ENCODE data around the gene LY6G5B. TPM values are rescaled to one million over a fixed set of nuclear protein-coding genes. Genes with fewer than 3 reads are reported as not detected.

Gene LY6G5B
- total and polyA plus RNA-seq, 10 donors, result 3.0 to 25.3 (median 14.7) TPM

DNA sequence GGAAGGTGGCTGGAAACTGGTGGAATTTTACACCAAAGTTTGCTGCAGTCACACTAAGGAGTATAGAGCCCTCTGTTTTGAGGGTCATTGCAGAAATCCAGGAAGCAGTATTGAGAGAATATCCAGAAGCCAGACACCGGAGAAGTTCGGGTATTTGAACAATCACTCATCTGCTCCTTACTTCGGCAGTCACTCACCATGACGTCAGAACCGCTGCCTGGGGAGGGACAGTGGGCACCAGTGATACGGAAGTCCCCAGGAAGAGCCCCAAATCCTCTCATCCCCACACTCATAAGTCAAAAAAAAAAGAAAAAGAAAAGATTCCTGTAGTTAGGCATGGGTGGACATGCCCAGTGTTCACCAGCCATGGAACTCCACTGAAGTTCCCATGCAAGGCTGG lies 7.1 kb downstream of the LY6G5B start:
- Histone ChIP-seq H3K4me3 (no peak overlapping the region), H3K36me3 (peaks cover 0 to 37% (median 18%) of the 10 kb centered on the region in 6 donors), H3K4me1 (peaks cover 7 to 31% (median 20%) of the 10 kb centered on the region in 6 donors), H3K27ac (no peak overlapping the region), H3K27me3 (replicated peaks in 1 of 7) (no peaks in the 10 kb centered on the region), H3K9me3 (no peaks in the 10 kb centered on the region)
- TF ChIP-seq POLR2AphosphoS5 (IDR thresholded peaks at IDR 0.05), result no peak
- TF ChIP-seq, protein P1, sequence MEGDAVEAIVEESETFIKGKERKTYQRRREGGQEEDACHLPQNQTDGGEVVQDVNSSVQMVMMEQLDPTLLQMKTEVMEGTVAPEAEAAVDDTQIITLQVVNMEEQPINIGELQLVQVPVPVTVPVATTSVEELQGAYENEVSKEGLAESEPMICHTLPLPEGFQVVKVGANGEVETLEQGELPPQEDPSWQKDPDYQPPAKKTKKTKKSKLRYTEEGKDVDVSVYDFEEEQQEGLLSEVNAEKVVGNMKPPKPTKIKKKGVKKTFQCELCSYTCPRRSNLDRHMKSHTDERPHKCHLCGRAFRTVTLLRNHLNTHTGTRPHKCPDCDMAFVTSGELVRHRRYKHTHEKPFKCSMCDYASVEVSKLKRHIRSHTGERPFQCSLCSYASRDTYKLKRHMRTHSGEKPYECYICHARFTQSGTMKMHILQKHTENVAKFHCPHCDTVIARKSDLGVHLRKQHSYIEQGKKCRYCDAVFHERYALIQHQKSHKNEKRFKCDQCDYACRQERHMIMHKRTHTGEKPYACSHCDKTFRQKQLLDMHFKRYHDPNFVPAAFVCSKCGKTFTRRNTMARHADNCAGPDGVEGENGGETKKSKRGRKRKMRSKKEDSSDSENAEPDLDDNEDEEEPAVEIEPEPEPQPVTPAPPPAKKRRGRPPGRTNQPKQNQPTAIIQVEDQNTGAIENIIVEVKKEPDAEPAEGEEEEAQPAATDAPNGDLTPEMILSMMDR (IDR thresholded peaks at IDR 0.05 in 8 of 11, conservative IDR thresholded peaks at IDR 0.05 in 3 of 11), result no peak
- no peak for TF ChIP-seq POLR2A (IDR thresholded peaks at IDR 0.05)
- intact Hi-C loops (cut with DNase I; ENCODE audit: low total_unique reads), result no loop called here
- 71 to 87% (median 81%) methylated on average over 6 of the region's 6 CpGs for WGBS, 5 donors
- no peak for DNase-seq

DNA sequence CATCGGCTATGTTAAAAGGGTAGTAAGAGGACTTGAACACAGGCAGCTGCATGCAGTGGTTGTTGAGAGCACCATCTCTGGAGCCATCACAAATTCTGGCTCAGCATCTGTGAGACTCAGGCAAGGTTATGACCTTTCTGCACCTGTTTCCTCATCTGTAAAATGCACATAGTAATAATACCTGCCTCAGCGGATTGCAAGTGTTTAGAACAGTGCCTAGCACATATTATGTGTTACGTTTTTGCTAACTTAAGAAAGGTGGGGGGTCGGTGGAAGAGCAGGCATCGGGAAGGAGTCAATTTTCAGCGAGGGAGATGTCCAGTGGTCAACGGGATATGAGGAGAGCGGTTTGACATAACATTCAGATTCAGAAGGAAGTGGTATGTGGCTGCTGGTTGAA lies 8.2 kb downstream of the LY6G5B start:
- intact Hi-C loops (cut with DNase I; ENCODE audit: low total_unique reads), result no loop called here

GRCh38 chr6:31680226-31681134 lies 10.7 kb downstream of the LY6G5B start, which contains the start of gene LY6G5C:
Gene LY6G5C, minus strand, starts transcription at chr6:31681067. Its CDS starts 694 bp downstream, at chr6:31680373.
- H3K9me3 ChIP-seq, result no peaks in the 10 kb centered on the region
- TF ChIP-seq POLR2A (IDR thresholded peaks at IDR 0.05) (no peak), POLR2AphosphoS5 (IDR thresholded peaks at IDR 0.05) (peak in 2 of 3 donors; percentile 64 to 78)
- TF ChIP-seq, protein P1 (IDR thresholded peaks at IDR 0.05 in 8 of 11, conservative IDR thresholded peaks at IDR 0.05 in 3 of 11), result peak; percentile 59 to 89 (median 73)
- H3K27me3 ChIP-seq (replicated peaks in 1 of 7), result no peaks in the 10 kb centered on the region
- H3K4me1 ChIP-seq, result peaks cover 7 to 50% (median 29%) of the 10 kb centered on the region in 6 donors
- H3K4me3 ChIP-seq, result peak within 1 kb of the TSS; percentile 40 to 70 (median 48)
- H3K27ac ChIP-seq, result peak within 1 kb of the TSS in 7 of 8 donors; percentile 56 to 80 (median 69)
- intact Hi-C loops (cut with DNase I; ENCODE audit: low total_unique reads), result no loop called here
- peak; percentile 93 for DNase-seq
- 12 to 15% (median 14%) methylated on average over 17 of the region's 17 CpGs for WGBS, 5 donors
- peaks cover 0 to 19% (median 6%) of the 10 kb centered on the region in 6 donors for H3K36me3 ChIP-seq

More for the DNA sequence above, 8.2 kb downstream of the LY6G5B start:
- Histone ChIP-seq H3K4me3 (no peak overlapping the region), H3K36me3 (peaks cover 0 to 26% (median 8%) of the 10 kb centered on the region in 6 donors), H3K4me1 (peaks cover 7 to 41% (median 25%) of the 10 kb centered on the region in 6 donors), H3K27ac (no peak overlapping the region), H3K9me3 (no peaks in the 10 kb centered on the region), H3K27me3 (replicated peaks in 1 of 7) (no peaks in the 10 kb centered on the region)
- TF ChIP-seq POLR2AphosphoS5 (IDR thresholded peaks at IDR 0.05) (no peak), POLR2A (IDR thresholded peaks at IDR 0.05) (no peak)
- TF ChIP-seq, protein P1 (IDR thresholded peaks at IDR 0.05 in 8 of 11, conservative IDR thresholded peaks at IDR 0.05 in 3 of 11), result no peak
- DNase-seq, result no peak
- WGBS, 5 donors, result 66 to 77% (median 74%) methylated on average over 8 of the region's 8 CpGs

Data from spleen (tissue), 11 donors.